Motor neuron (in vitro differentiated cells): ENCODE measurements around the gene L3MBTL1. TPM values are rescaled to one million over a fixed set of nuclear protein-coding genes. Genes with fewer than 3 reads are reported as not detected.
A peak's percentile ranks its signal among the peaks of the same experiment; 100 is the strongest.
"Not testable (repeated sequence)": the region's sequence is repeated elsewhere in the genome, so short reads cannot be mapped to it uniquely, and the experiment has no call there.

Source experiments
- ATAC-seq, 8 experiments: fragments of 200-7000 bp; cut with Tn5 transposase; replicated peaks in 6 of 8; 2 replicates each; pipeline ENCODE4 v1.8.0; 2021; ENCODE audit warnings: mild to moderate bottlenecking in 8 of 8, moderate library complexity in 8 of 8
- H3K27ac ChIP-seq, 2 donors: fragments of 250-450 bp; sonication (Bioruptor Pico); 2 replicates each; pipeline ENCODE4 v1.9.0; 2021; ENCODE audit warnings: antibody characterized with exemption in 2 of 2, mild to moderate bottlenecking in 2 of 2, moderate library complexity in 1 of 2
- H3K4me1 ChIP-seq, 2 donors: fragments of 250-450 bp; sonication (Bioruptor Pico); replicated peaks in 1 of 2; 2 replicates each; pipeline ENCODE4 v1.6.1; 2021; ENCODE audit warnings: antibody characterized with exemption in 2 of 2, mild to moderate bottlenecking in 2 of 2, moderate library complexity in 1 of 2
- H3K4me3 ChIP-seq, 5 donors: fragments of 250-450 bp; sonication (Bioruptor Pico); 2 replicates each; pipeline ENCODE4 v1.9.0; 2021; ENCODE audit warnings: antibody characterized with exemption in 5 of 5, mild to moderate bottlenecking in 5 of 5, moderate library complexity in 4 of 5
- WGBS, 10 experiments: fragments of 450-650 bp; shearing (Covaris generic); methylation state at CpG; one replicate each; pipeline ENCODE4 v1.0.0; 2022; 5-methylcytosine and 5-hydroxymethylcytosine counted together
- in situ Hi-C, 9 experiments: fragments of 400-800 bp; cut with MboI; loops; one replicate each; pipeline ENCODE4 v1.15.0; 2021; ENCODE audit warnings: low sequenced_read_pairs in 9 of 9, low pct_unique_long_range_greater_than_20kb in 2 of 9; ENCODE audit not compliant: unreplicated experiment in 9 of 9
- total RNA-seq, 8 experiments: library from RNA; unstranded; fragments of 300-600 nt; gene quantifications; 2 replicates each; pipeline versions ENCODE4 v1.2.3 to v1.2.4, GENCODE V29; 2022

The L3MBTL1 gene
- total RNA-seq, 8 experiments from 2014 or later = 0.81 to 14.9 (median 12.2) TPM

DNA sequence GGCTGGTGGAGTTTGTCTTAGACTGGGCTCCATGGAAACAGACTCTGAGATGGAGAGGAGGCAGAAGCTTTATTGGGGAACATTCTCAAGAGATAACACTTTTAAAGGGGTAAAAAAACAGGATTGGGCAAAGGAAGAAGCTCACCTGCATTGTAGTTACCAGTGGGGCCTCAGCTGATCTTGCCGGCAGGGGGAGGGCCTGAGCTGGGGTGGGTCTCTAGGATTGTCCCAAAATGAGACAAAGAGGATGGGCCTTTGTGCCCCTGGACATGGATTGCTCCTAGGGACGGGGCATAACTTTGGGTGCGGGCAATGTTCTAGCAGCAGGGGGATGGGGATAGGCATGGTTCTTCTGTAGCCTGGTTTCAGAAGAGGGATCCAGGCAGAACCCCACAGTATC, 63.8 kb downstream of the L3MBTL1 start:
- Histone ChIP-seq H3K4me1 (no peaks in the 10 kb centered on the region), H3K4me3 (no peak overlapping the region), H3K27ac (no peak overlapping the region)
- in situ Hi-C loops = no loop called here
- 93 to 100% methylated on average over 1 to 2 of the region's 3 CpGs; no CpG with 5 or more reads in 8 of the 10 experiments for WGBS, 10 experiments
- ATAC-seq = no peak

DNA sequence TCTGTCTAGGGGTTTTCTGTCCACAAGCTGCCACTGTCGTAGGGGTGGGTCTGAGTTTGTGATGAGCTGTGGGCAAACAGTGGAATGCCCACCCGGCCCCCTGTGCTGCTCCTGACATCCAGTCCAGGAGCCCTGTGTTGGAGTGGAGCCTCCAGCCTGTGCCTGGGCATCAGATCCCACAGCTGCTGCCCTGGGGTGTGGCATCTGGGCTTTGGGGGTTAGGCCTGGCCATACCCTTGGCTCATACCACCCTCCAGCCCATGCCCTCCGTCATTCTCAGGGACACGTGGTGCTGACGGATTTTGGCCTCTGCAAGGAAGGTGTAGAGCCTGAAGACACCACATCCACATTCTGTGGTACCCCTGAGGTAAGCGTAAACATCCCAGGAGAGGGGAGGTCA, 64.3 kb downstream of the L3MBTL1 start:
- H3K27ac ChIP-seq = no peak overlapping the region
- 58 to 93% (median 80%) methylated on average over 1 to 3 of the region's 6 CpGs; no CpG with 5 or more reads in 7 of the 10 experiments for WGBS, 10 experiments
- in situ Hi-C loops = no loop called here
- H3K4me3 ChIP-seq = no peak overlapping the region
- no peaks in the 10 kb centered on the region for H3K4me1 ChIP-seq
- no peak for ATAC-seq

DNA sequence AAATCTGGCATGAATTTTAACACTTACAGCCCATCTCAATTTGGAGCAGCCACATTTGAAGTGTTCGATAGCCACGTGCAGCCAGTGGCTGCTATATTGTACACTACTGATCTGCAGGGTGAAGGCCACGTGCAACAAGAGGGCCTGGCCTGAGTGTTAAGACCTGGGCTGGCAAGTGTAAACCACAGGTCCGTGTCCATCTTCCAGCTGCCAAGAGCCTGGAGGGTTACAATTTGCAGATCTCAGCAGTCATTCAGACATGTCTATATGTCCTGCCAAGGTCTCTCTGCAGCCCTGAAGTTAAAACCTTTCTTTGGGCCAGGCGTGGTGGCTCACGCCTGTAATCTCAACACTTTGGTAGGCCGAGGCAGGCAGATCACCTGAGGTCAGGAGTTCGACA, 65.4 kb downstream of the L3MBTL1 start:
- in situ Hi-C loops = no loop called here

DNA sequence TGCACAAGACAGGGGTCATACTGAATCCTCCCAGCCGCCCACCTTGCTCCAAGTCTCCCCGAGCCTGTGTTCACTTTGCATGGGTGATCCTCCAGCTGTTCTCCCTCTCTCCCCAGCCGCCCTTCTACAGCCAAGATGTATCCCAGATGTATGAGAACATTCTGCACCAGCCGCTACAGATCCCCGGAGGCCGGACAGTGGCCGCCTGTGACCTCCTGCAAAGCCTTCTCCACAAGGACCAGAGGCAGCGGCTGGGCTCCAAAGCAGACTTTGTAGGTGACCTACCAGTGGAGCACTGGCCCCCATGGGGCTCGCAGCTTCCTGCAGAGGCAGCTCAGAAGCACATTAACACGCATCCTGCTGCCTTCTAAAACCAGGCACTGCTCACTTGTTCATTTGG, 68.6 kb downstream of the L3MBTL1 start:
- Histone ChIP-seq H3K27ac (no peak overlapping the region), H3K4me1 (no peaks in the 10 kb centered on the region), H3K4me3 (no peak overlapping the region)
- WGBS, 10 experiments = 70 to 88% (median 80%) methylated on average over 1 to 7 of the region's 10 CpGs; no CpG with 5 or more reads in 6 of the 10 experiments
- in situ Hi-C loops = no loop called here
- ATAC-seq = no peak

More for the DNA sequence above, 65.4 kb downstream of the L3MBTL1 start:
- no peak overlapping the region for H3K27ac ChIP-seq
- no peak overlapping the region for H3K4me3 ChIP-seq
- no peak for ATAC-seq
- no peaks in the 10 kb centered on the region for H3K4me1 ChIP-seq
- WGBS, 10 experiments = 42 to 100% (median 90%) methylated on average over 1 to 4 of the region's 8 CpGs; no CpG with 5 or more reads in 2 of the 10 experiments

DNA sequence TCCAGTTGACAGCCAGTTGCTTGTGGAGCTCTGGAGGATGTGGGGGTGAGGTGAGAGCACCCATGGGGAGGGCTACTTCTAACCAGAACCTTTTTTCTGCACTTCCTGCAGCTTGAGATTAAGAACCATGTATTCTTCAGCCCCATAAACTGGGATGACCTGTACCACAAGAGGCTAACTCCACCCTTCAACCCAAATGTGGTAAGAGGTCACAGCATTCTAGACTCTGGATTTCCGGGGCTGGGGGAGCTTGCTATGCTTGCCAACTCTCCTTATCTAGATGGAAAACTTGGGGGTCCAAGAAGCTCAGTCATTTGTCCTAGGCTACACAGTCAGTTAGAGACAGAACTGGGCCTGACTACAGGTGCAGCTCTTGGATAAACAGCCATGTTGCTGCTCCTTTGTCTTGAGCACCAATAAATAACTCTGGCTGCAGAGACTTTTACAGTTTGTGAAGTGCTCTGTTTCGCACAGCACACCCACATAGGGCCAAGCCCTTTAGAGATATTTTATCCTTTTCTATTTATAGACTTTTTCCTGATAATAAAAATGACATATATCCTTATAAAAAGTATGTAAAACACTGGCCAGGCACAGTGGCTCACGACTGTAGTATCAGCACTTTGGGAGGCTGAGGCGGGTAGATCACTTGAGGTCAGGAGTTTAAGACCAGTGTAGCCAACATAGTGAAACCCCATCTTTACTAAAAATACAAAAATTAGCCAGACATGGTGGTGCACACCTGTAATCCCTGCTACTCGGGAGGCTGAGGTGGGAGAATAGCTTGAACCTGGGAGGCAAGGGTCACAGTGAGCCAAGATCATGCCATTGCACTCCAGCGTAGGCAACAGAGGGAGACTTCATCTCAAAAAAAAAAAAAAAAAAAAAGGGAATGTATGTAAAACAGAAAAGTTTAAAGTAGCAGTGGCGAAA, 72.6 kb downstream of the L3MBTL1 start:
- WGBS, 10 experiments = 35 to 100% (median 81%) methylated on average over 1 to 5 of the region's 7 CpGs
- ATAC-seq = no peak
- in situ Hi-C loops = no loop called here
- peaks cover 0 to 3% of the 10 kb centered on the region in 2 donors for H3K4me1 ChIP-seq
- no peak overlapping the region for H3K4me3 ChIP-seq
- no peak overlapping the region for H3K27ac ChIP-seq

GRCh38 chr20:43583133-43583864, 75.8 kb downstream of the L3MBTL1 start:
- in situ Hi-C loops = no loop called here
- ATAC-seq = no peak
- Histone ChIP-seq H3K4me1 (peaks cover 0 to 3% of the 10 kb centered on the region in 2 donors), H3K27ac (no peak overlapping the region), H3K4me3 (no peak overlapping the region)
- 7 to 100% (median 78%) methylated on average over 1 to 5 of the region's 7 CpGs; no CpG with 5 or more reads in 2 of the 10 experiments for WGBS, 10 experiments

GRCh38 chr20:43583982-43584432, 76.5 kb downstream of the L3MBTL1 start:
- H3K27ac ChIP-seq = no peak overlapping the region
- H3K4me1 ChIP-seq = peaks cover 0 to 3% of the 10 kb centered on the region in 2 donors
- peak in 6 of 8 experiments; percentile 18 to 76 (median 62) for ATAC-seq
- WGBS, 10 experiments = 0 to 92% (median 41%) methylated on average over 1 to 2 of the region's 2 CpGs; no CpG with 5 or more reads in 4 of the 10 experiments
- in situ Hi-C loops = no loop called here
- no peak overlapping the region for H3K4me3 ChIP-seq

DNA sequence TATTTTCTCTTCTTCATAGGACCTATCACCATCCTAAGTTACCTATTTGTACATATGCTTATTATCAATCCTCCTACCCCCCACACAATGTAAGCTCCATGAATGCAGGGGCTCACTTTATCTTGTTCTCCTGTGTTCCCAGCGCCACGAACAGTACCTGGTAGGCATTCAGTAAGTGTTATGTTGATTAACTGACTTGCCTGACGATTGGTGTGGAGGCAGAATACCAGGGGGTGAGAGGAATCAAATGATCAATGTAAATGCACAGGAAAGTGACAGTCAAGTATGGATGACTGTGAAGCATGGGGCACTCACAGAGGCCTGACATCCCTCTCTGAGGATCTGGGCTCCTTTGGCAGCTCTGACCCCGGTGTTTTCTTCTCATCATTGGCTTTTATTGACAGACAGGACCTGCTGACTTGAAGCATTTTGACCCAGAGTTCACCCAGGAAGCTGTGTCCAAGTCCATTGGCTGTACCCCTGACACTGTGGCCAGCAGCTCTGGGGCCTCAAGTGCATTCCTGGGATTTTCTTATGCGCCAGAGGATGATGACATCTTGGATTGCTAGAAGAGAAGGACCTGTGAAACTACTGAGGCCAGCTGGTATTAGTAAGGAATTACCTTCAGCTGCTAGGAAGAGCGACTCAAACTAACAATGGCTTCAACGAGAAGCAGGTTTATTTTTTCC, 77.1 kb downstream of the L3MBTL1 start:
- no peak for ATAC-seq
- Histone ChIP-seq H3K27ac (no peak overlapping the region), H3K4me3 (no peak overlapping the region), H3K4me1 (peaks cover 1 to 3% of the 10 kb centered on the region in 2 donors)
- 7 to 89% (median 64%) methylated on average over 3 to 5 of the region's 7 CpGs; no CpG with 5 or more reads in 2 of the 10 experiments for WGBS, 10 experiments
- in situ Hi-C loops = no loop called here

GRCh38 chr20:43586641-43587040, 79.1 kb downstream of the L3MBTL1 start:
- no peak overlapping the region for H3K4me3 ChIP-seq
- in situ Hi-C loops = no loop called here

DNA sequence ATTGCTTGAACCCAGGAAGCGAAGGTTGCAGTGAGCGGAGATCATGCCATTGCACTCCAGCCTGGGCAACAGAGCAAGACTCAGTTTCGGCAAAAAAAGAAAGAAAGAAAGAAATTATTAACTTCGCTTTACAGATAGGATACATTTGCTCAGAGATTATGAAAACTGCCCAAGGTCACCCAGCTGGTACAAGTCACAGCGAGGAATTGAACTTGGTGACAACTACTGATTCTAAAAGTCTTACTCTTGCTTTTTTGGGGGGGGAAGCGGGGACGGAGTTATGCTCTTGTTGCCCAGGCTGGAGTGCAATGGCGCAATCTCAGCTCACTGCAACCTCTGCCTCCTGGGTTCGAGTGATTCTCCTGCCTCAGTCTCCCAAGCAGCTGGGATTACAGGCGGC, 81.0 kb downstream of the L3MBTL1 start:
- ATAC-seq, H3K4me3 ChIP-seq, H3K27ac ChIP-seq, in situ Hi-C loops: not testable (repeated sequence)
- H3K4me1 ChIP-seq = peaks cover 5 to 13% of the 10 kb centered on the region in 2 donors
- 80 to 100% (median 98%) methylated on average over 1 to 6 of the region's 10 CpGs; no CpG with 5 or more reads in 1 of the 10 experiments for WGBS, 10 experiments

More at GRCh38 chr20:43586641-43587040, 79.1 kb downstream of the L3MBTL1 start:
- WGBS, 10 experiments = 60 to 100% (median 79%) methylated on average over 1 to 8 of the region's 8 CpGs; no CpG with 5 or more reads in 4 of the 10 experiments
- ATAC-seq = no peak
- no peak overlapping the region for H3K27ac ChIP-seq
- H3K4me1 ChIP-seq = peaks cover 3 to 8% of the 10 kb centered on the region in 2 donors

DNA sequence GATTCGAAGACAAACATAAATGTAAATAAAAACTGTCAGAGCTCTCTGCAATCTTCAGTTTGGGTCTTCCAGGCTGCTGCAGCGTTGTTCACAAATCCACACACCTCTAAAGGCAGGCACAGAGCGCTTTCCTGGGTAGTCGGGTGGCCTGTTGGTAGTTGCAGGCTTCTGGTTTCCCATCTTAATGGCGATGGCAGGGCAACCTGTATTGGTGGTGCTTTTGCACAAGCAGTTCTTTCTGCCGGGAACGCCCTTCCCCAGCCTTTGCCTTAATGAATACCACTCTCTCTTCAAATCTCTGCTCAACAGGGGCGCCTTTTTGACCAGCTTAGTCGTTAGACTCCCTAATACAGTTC, 82.5 kb downstream of the L3MBTL1 start:
- ATAC-seq = peak; percentile 3 to 13 (median 7)
- Histone ChIP-seq H3K4me1 (peaks cover 3 to 13% of the 10 kb centered on the region in 2 donors), H3K27ac (peak overlapping the region; percentile 77 to 93), H3K4me3 (peak overlapping the region; percentile 72 to 96 (median 95))
- in situ Hi-C loops = no loop called here
- 0 to 71% (median 29%) methylated on average over 3 to 6 of the region's 9 CpGs; no CpG with 5 or more reads in 5 of the 10 experiments for WGBS, 10 experiments

GRCh38 chr20:43590392-43591303, 83.2 kb downstream of the L3MBTL1 start, which contains the start of gene IFT52:
IFT52 (plus strand) TSS chr20:43590937; CDS start chr20:43594699, 3,762 bp downstream.
- peak within 1 kb of the TSS; percentile 77 to 93 for H3K27ac ChIP-seq
- in situ Hi-C loops = no loop called here
- 0 to 2% (median 0%) methylated on average over 1 to 18 of the region's 68 CpGs; no CpG with 5 or more reads in 3 of the 10 experiments for WGBS, 10 experiments
- H3K4me1 ChIP-seq = peaks cover 3 to 13% of the 10 kb centered on the region in 2 donors
- H3K4me3 ChIP-seq = peak within 1 kb of the TSS; percentile 72 to 96 (median 95)
- peak; percentile 98 to 99 (median 99) for ATAC-seq
